ENCODE data around the gene GLRX5.
A peak's percentile ranks its signal among the peaks of the same experiment; 100 is the strongest.

GRCh38 chr14:95534299-95535225, at the start of gene GLRX5:
- TF ChIP-seq POLR2A (IDR thresholded peaks at IDR 0.05), result peak; percentile 90
- peak in 1 of 5 experiments; percentile 33 for TF ChIP-seq CTCF (IDR thresholded peaks at IDR 0.05 in 4 of 5, conservative IDR thresholded peaks at IDR 0.05 in 1 of 5)

Data from gastrocnemius medialis (tissue), 4 donors.